ENCODE results near the gene TYRP1.

The TYRP1 gene

GRCh38 chr9:12684974-12685373 lies 8.2 kb upstream of the TYRP1 start:
- Histone ChIP-seq H3K9me2 (replicated peaks; ENCODE audit: insufficient read depth, low read length) (no peaks in the 10 kb centered on the region), H4K20me1 (ENCODE audit: low read depth, low read length) (no peaks in the 10 kb centered on the region), H3F3A (ENCODE audit: insufficient read depth) (no peaks in the 10 kb centered on the region), H3K27me3 (ENCODE audit: low read length) (no peaks in the 10 kb centered on the region), H2AFZ (ENCODE audit: low read depth, low read length, severe bottlenecking) (no peak overlapping the region), H3K4me2 (ENCODE audit: low read depth, low read length, poor library complexity, severe bottlenecking) (no peak overlapping the region), H3K36me3 (ENCODE audit: low read length) (no peaks in the 10 kb centered on the region), H3K79me2 (ENCODE audit: insufficient read depth, low read length) (no peaks in the 10 kb centered on the region), H3K9me3 (ENCODE audit: insufficient read depth, low read length) (no peaks in the 10 kb centered on the region), H3K27ac (ENCODE audit: low read depth, low read length) (no peak overlapping the region), H3K4me3 (ENCODE audit: insufficient read depth, low read length, poor library complexity, severe bottlenecking) (no peak overlapping the region), H3K9ac (ENCODE audit: low read length) (no peak overlapping the region)
- TF ChIP-seq EZH2phosphoT487 (conservative IDR thresholded peaks at IDR 0.05; ENCODE audit: low read length) (no peak), CTCF (IDR thresholded peaks at IDR 0.05; ENCODE audit: insufficient read depth, low read length, poor library complexity, severe bottlenecking) (no peak)

GRCh38 chr9:12689233-12689632 lies 4.0 kb upstream of the TYRP1 start:
- Histone ChIP-seq H3K4me2 (ENCODE audit: low read depth, low read length, poor library complexity, severe bottlenecking) (no peak overlapping the region), H2AFZ (ENCODE audit: low read depth, low read length, severe bottlenecking) (no peak overlapping the region)
- no peak for TF ChIP-seq EZH2phosphoT487 (conservative IDR thresholded peaks at IDR 0.05; ENCODE audit: low read length)
- no peak for TF ChIP-seq CTCF (IDR thresholded peaks at IDR 0.05; ENCODE audit: insufficient read depth, low read length, poor library complexity, severe bottlenecking)

GRCh38 chr9:12694013-12694412 lies 828 bp downstream of the TYRP1 start:
- H3K9ac ChIP-seq (ENCODE audit: low read length), result no peak overlapping the region
- H3K79me2 ChIP-seq (ENCODE audit: insufficient read depth, low read length), result no peaks in the 10 kb centered on the region

More at GRCh38 chr9:12689233-12689632, 4.0 kb upstream of the TYRP1 start:
- Histone ChIP-seq H3K9me3 (ENCODE audit: insufficient read depth, low read length) (no peaks in the 10 kb centered on the region), H3K27ac (ENCODE audit: low read depth, low read length) (no peak overlapping the region), H3K9me2 (replicated peaks; ENCODE audit: insufficient read depth, low read length) (no peaks in the 10 kb centered on the region), H3F3A (ENCODE audit: insufficient read depth) (no peaks in the 10 kb centered on the region), H4K20me1 (ENCODE audit: low read depth, low read length) (no peaks in the 10 kb centered on the region), H3K79me2 (ENCODE audit: insufficient read depth, low read length) (no peaks in the 10 kb centered on the region), H3K27me3 (ENCODE audit: low read length) (no peaks in the 10 kb centered on the region), H3K4me3 (ENCODE audit: insufficient read depth, low read length, poor library complexity, severe bottlenecking) (no peak overlapping the region), H3K9ac (ENCODE audit: low read length) (no peak overlapping the region), H3K36me3 (ENCODE audit: low read length) (no peaks in the 10 kb centered on the region)

More at GRCh38 chr9:12694013-12694412, 828 bp downstream of the TYRP1 start:
- Histone ChIP-seq H3K4me2 (ENCODE audit: low read depth, low read length, poor library complexity, severe bottlenecking) (no peak overlapping the region), H3K9me3 (ENCODE audit: insufficient read depth, low read length) (no peaks in the 10 kb centered on the region), H4K20me1 (ENCODE audit: low read depth, low read length) (no peaks in the 10 kb centered on the region), H3F3A (ENCODE audit: insufficient read depth) (no peaks in the 10 kb centered on the region), H3K4me3 (ENCODE audit: insufficient read depth, low read length, poor library complexity, severe bottlenecking) (no peak overlapping the region), H3K27ac (ENCODE audit: low read depth, low read length) (no peak overlapping the region), H3K9me2 (replicated peaks; ENCODE audit: insufficient read depth, low read length) (no peaks in the 10 kb centered on the region), H3K27me3 (ENCODE audit: low read length) (no peaks in the 10 kb centered on the region), H3K36me3 (ENCODE audit: low read length) (no peaks in the 10 kb centered on the region), H2AFZ (ENCODE audit: low read depth, low read length, severe bottlenecking) (no peak overlapping the region)
- TF ChIP-seq EZH2phosphoT487 (conservative IDR thresholded peaks at IDR 0.05; ENCODE audit: low read length) (no peak), CTCF (IDR thresholded peaks at IDR 0.05; ENCODE audit: insufficient read depth, low read length, poor library complexity, severe bottlenecking) (no peak)

All from SU-DHL-6 (cell line).